ENCODE results near the gene MAP3K10.

MAP3K10 gene

DNA sequence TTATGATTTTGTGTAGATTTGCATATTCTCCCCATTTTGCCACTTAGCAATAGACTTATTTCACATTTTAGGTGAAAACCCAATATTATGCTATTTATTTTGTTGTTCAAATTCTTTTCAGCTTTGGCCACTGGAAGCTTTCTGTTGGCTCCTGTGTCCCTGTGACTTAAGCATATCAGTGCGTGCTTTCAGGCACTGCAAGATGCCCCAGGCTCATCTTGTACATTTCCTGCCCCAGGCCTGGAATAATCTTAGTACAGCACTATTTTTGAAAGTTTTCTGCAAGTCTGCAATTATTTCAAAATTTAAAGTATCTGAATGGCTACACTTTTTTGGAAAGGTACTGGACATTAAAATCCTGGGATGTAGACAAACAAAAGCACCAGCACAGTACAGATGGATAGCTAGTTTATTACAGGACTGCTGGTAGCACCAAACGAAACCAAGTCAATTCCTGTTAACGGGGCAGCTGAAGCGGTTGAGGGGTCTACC is 38.7 kb downstream of the MAP3K10 start:
- peaks cover 18% of the 10 kb centered on the region for H3K4me1 Mint-ChIP-seq (ENCODE audit: low read depth)
- intact Hi-C loops (cut with micrococcal nuclease), result no loop called here
- H3K4me3 Mint-ChIP-seq, result no peak overlapping the region
- H3K27ac Mint-ChIP-seq, result no peak overlapping the region
- H3K9me3 Mint-ChIP-seq, result no peaks in the 10 kb centered on the region
- H3K36me3 Mint-ChIP-seq (ENCODE audit: low read depth), result peaks cover 31% of the 10 kb centered on the region
- H3K27me3 Mint-ChIP-seq, result peaks cover 47% of the 10 kb centered on the region

DNA sequence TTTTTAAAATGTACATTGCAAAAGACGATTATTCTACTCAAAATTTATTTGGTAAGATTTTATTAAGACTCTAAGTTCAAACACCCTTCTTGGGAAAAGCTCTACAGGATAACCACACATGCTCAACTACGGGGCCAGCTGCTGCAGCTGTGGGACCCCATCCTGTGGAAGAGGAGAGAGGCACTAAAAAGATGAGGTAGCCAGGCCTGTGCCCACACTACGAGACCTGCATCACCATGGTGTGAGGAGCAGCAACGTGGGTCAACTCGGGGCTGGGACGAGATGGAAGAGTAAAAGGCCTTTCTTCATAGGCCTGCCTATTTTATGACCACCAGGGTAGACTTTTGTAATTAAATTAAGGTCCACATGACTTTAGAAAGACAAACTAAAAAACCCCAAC is 39.8 kb downstream of the MAP3K10 start:
- Mint-ChIP-seq H3K36me3 (ENCODE audit: low read depth) (peaks cover 42% of the 10 kb centered on the region), H3K9me3 (no peaks in the 10 kb centered on the region), H3K27me3 (peaks cover 36% of the 10 kb centered on the region), H3K27ac (no peak overlapping the region), H3K4me3 (no peak overlapping the region), H3K4me1 (ENCODE audit: low read depth) (peaks cover 12% of the 10 kb centered on the region)
- intact Hi-C loops (cut with micrococcal nuclease), result no loop called here

DNA sequence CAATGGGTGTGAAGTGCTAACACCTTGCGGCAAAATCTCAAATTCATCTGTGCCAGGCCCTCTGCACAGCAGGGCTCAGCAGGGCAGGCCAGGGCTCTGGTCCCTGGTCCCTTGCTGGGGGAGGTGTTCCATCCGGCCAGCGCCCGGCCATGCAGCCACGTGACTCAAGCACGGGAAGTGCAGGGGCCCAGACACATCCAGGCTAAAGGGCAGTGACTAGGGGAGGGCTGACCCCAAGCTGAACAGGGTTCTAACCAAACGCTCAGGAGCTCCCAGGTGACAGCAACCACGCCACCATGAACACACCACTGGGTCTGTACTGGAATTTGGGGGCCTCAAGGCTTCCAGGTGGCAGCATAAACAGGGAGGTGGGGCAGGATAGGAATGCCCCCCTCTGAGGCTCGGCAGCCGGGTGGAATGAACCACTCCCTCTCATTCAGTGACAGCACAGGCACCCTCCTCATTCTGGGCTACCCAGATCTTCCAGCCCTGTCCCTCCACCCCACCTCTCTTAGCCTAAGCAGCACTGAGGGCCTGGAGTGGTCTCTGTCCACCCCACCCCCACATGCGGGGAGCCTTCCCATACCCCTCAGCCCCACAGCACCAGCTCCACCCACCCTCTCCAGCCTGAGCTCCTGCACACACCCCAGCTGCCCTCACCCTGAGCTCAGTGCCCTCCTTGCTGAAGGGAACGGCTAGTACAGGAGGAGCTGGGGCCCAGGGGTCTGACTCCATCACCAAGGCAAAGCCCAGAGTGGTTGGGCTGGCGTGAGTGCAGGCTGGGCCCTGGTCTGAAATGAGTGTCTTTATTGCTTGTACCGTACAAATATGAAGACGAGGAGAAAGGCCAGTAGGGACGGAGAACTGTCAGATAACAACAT is 40.6 kb downstream of the MAP3K10 start:
- Mint-ChIP-seq H3K9me3 (no peaks in the 10 kb centered on the region), H3K27me3 (peaks cover 29% of the 10 kb centered on the region), H3K27ac (no peak overlapping the region), H3K4me3 (no peak overlapping the region), H3K4me1 (ENCODE audit: low read depth) (peaks cover 7% of the 10 kb centered on the region), H3K36me3 (ENCODE audit: low read depth) (peaks cover 50% of the 10 kb centered on the region)
- intact Hi-C loops (cut with micrococcal nuclease), result no loop called here

DNA sequence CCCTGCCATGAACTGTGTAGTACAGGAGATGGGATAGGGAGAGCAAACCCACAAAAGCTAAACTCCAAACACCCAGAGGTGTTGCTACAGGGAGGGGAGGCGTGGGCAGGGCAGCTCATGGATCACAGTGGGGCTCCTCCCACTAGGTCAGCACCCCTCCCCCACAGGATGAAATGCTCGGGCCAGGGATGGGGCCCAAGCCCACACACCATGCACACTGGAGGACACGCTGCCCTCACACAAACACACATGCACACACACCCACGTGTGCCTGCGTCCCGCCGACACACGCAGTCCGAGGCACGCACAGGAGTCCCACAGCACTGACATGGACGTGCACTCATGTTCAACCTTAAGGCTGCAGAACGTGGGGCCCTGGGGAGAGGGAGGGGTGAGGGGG is 41.3 kb downstream of the MAP3K10 start:
- Mint-ChIP-seq H3K27ac (no peak overlapping the region), H3K9me3 (no peaks in the 10 kb centered on the region), H3K4me3 (no peak overlapping the region), H3K36me3 (ENCODE audit: low read depth) (peaks cover 57% of the 10 kb centered on the region), H3K4me1 (ENCODE audit: low read depth) (peaks cover 5% of the 10 kb centered on the region), H3K27me3 (peaks cover 22% of the 10 kb centered on the region)
- intact Hi-C loops (cut with micrococcal nuclease), result no loop called here

DNA sequence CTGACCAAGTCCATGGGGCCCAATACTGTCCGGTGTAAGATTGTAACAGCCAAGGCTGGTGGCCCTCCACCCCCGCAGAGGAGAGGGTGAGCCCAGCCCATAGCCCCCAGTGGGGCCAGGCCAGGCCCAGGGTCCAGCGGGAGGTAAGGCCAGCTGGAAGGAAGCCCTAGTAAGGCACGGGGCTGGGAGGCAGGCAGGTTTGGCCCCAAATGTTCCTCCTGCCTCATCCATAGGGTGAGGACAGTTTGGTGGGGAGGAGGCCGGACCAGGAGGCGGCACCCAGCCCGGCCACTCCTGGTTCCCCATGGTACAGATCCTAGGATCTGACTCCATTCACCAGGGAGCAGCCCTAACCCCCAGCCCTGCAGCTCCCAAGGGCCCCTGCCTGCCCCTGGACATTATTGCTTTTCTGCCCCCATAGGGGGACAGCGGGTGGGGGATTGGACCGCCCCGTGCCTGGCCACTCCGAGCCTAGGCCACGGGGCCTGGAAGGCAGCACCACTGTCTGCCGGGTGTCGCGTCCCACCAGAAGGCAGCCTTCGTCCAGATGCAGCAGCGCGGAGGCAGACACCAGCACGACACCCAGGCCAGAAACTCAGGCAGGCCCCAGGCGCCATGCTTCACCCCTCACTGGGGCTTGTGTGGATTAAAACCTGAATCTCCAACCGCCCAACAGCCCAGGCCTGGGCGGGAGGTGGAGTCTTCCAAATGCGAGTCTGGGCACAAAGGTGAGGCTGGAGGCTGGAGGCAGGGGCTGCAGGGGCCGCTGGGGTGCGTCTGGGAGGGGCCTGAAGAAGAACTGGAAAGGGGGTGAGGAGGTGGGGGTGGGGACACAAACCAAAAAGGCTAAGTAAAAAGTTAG is 42.0 kb downstream of the MAP3K10 start:
- no peak overlapping the region for H3K4me3 Mint-ChIP-seq
- H3K9me3 Mint-ChIP-seq, result no peaks in the 10 kb centered on the region
- intact Hi-C loops (cut with micrococcal nuclease), result no loop called here
- no peak overlapping the region for H3K27ac Mint-ChIP-seq
- peaks cover 15% of the 10 kb centered on the region for H3K27me3 Mint-ChIP-seq
- H3K36me3 Mint-ChIP-seq (ENCODE audit: low read depth), result peaks cover 64% of the 10 kb centered on the region
- H3K4me1 Mint-ChIP-seq (ENCODE audit: low read depth), result peaks cover 5% of the 10 kb centered on the region

DNA sequence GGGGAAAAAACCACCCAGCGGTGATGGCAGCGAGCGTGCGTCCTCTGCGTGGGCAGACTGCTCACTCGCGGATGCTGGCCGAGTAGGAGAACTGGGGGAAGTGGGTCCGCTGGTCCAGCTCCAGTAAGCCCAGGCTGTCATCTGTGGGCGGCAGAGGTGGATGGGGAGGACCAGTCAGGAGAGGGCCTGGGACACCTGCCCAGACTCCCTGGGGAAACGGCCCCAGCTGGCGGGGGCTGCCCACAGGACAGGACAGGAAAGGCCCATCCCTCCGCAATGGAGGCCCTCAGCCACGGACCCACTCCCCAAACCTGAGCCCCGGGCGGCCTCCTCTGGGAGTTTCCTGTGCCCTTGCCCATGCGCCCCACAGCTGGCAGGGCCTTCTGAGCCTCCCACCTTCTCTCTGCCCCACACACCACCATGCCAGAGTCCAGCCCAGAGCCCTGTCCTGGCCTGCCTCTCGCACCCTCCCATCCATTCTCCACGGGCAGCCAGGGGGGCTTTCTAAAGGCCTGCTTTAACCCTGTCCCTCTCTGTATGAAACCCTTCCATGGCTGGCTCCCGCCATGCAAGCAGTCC is 42.7 kb downstream of the MAP3K10 start:
- H3K27ac Mint-ChIP-seq, result no peak overlapping the region
- peaks cover 71% of the 10 kb centered on the region for H3K36me3 Mint-ChIP-seq (ENCODE audit: low read depth)
- intact Hi-C loops (cut with micrococcal nuclease), result no loop called here
- no peak overlapping the region for H3K4me3 Mint-ChIP-seq
- peaks cover 5% of the 10 kb centered on the region for H3K4me1 Mint-ChIP-seq (ENCODE audit: low read depth)
- peaks cover 10% of the 10 kb centered on the region for H3K27me3 Mint-ChIP-seq
- no peaks in the 10 kb centered on the region for H3K9me3 Mint-ChIP-seq

DNA sequence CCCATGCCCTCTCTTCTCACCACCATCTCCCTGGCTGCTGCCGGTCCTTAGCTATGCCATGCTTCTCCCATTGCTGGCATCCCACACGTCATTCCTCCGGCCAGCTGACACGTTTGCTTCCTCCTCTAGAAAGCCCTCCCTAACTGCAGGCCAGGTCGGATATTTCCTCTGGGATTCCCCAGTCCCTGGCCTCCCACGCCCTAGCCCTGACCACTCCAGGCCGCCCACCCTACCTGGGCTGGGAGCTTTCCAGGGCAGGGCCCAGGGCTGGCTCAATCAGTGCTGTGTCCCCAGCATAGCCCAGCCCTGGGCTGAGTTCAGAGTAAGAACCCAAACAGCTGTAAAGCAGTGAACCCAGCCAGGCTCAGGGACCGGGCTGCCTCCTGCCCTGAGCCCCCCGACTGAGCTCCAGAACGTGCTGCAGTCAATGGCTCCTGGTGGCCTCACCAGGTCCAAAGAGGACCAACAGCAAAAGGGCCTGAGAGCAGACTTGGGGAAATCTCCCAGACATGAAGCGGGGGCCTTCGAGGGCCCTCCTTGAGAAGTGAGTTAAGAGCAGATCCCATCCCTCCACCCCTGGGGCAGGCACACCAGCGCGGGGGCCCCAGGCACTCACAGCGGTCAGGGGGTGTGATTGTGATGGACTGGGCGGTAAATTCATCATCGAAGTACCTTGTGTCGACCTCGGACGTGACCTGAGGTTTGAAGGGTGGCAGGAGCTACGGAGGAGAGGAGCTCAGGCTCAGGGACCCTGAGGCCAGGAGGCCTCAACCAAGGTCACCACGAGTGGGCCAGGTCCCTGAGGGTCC is 43.4 kb downstream of the MAP3K10 start:
- Mint-ChIP-seq H3K4me3 (no peak overlapping the region), H3K9me3 (no peaks in the 10 kb centered on the region), H3K27me3 (peaks cover 7% of the 10 kb centered on the region), H3K27ac (no peak overlapping the region), H3K4me1 (ENCODE audit: low read depth) (peaks cover 5% of the 10 kb centered on the region), H3K36me3 (ENCODE audit: low read depth) (peaks cover 78% of the 10 kb centered on the region)
- intact Hi-C loops (cut with micrococcal nuclease), result no loop called here

DNA sequence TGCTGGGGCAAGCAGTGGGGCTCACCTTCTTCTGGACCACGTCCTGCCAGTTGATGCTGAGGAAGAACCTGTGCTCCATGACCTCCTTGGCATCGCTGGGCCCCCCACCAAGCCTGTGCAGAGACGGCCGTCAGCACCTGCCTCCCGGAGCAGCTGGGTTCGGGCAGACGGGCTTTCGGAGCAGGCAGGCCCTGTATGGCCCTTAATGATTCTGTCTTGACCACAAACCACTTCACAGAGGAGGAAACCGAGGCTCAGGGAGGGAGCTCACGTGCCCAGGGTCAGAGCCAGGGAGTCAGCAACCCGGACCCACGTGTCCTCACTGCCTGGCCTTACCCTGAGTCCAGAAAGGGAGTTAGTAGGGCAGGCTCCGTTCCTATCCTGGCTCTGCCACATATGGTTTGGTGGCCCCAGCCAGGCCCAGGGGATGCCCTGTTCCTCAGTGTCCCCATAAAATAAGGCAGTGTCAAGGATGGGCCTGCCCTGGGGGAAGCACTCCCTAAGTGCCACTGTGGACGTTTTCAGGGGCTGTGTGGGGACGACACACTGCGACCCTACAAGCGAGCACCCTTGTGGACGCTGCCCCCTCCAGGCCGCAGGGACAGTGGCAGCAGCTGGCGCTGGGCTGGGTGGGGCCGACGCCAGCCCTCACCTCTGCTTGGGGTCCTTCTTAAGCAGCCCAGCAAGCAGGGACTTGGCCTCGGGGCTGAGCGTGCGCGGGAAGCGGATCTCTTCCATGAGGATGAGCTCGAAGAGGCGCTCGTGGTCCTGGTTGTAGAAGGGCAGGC is 44.2 kb downstream of the MAP3K10 start:
- peaks cover 86% of the 10 kb centered on the region for H3K36me3 Mint-ChIP-seq (ENCODE audit: low read depth)
- no peak overlapping the region for H3K27ac Mint-ChIP-seq
- intact Hi-C loops (cut with micrococcal nuclease), result no loop called here
- no peak overlapping the region for H3K4me3 Mint-ChIP-seq
- H3K9me3 Mint-ChIP-seq, result no peaks in the 10 kb centered on the region
- H3K27me3 Mint-ChIP-seq, result peaks cover 5% of the 10 kb centered on the region
- H3K4me1 Mint-ChIP-seq (ENCODE audit: low read depth), result peaks cover 5% of the 10 kb centered on the region

DNA sequence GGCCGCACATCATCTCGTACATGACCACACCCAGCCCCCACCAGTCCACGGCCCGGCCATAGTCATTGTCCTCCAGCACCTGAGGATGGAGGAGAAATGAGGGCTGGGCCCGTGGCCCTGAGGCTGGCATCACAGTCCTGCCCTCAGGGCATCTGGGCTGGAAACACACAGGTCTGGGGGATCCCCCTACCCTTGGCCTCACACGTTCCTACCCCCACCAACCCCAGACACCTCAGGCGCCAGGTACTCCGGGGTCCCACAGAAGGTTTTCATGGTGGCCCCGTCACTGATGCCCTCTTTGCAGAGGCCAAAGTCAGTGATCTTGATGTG is 44.8 kb downstream of the MAP3K10 start:
- Mint-ChIP-seq H3K4me1 (ENCODE audit: low read depth) (peaks cover 5% of the 10 kb centered on the region), H3K36me3 (ENCODE audit: low read depth) (peaks cover 92% of the 10 kb centered on the region), H3K27me3 (peaks cover 3% of the 10 kb centered on the region), H3K4me3 (no peak overlapping the region), H3K27ac (no peak overlapping the region), H3K9me3 (no peaks in the 10 kb centered on the region)
- intact Hi-C loops (cut with micrococcal nuclease), result no loop called here

DNA sequence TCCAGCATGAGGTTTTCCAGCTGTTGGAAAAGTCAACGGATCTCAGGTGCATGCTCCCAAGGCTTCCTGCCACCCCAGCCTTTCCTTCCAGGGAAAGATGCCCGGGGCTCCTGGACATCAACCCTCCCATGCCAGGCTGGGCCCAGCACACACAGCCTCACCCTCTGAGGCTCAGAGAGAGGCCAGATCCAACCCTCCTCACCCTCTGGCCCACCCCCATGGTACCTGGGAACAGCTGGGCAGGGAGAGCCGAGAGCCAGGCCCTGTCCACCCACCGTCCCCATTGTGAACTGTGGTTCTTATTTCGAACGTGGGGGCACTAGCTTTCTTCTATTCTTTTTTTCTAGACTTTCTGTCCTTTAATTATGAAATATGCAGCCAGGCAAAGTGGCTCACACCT is 45.1 kb downstream of the MAP3K10 start:
- H3K36me3 Mint-ChIP-seq (ENCODE audit: low read depth), result peaks cover 95% of the 10 kb centered on the region
- intact Hi-C loops (cut with micrococcal nuclease), result no loop called here
- H3K27me3 Mint-ChIP-seq, result peaks cover 1% of the 10 kb centered on the region
- H3K27ac Mint-ChIP-seq, result no peak overlapping the region
- H3K4me1 Mint-ChIP-seq (ENCODE audit: low read depth), result peaks cover 5% of the 10 kb centered on the region
- H3K9me3 Mint-ChIP-seq, result no peaks in the 10 kb centered on the region
- no peak overlapping the region for H3K4me3 Mint-ChIP-seq

DNA sequence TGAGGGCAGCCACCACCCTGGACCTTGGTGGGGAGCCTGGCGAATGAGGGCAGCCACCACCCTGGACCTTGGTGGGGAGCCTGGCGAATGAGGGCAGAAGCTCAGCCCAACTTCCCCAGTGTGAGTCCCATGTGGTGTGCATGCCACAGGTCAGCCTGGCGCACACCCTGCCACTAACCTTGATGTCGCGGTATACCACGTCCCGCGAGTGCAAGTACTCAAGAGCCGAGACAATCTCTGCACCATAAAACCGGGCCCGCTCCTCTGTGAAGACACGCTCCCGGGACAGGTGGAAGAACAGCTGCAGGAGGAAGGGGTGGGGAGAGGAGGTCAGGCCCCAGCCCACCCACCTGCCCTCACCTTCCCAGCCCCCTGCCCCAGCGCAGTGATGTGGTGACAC is 46.6 kb downstream of the MAP3K10 start:
- Mint-ChIP-seq H3K36me3 (ENCODE audit: low read depth) (peaks cover 100% of the 10 kb centered on the region), H3K27ac (no peak overlapping the region), H3K4me1 (ENCODE audit: low read depth) (peaks cover 5% of the 10 kb centered on the region), H3K27me3 (no peaks in the 10 kb centered on the region), H3K4me3 (no peak overlapping the region), H3K9me3 (no peaks in the 10 kb centered on the region)
- intact Hi-C loops (cut with micrococcal nuclease), result no loop called here

DNA sequence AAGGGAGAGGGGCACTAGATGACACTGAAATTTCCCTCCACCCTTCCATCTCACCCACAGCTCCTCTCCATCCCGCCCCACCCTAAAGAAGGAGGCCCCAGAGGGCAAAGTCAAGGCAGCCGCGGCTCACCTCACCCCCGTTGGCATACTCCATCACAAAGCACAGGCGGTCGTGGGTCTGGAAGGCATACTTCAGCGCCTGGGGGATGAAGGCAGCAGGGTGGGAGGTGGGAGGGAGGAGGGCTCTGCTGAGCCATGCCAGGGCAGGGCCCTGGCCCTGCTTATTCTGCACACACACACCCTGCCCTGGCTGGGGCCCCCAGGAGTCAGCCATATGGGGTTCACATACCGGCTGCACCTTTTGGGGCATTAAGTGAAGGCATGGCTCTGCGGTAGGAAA is 47.5 kb downstream of the MAP3K10 start:
- Mint-ChIP-seq H3K27ac (no peak overlapping the region), H3K9me3 (no peaks in the 10 kb centered on the region), H3K4me1 (ENCODE audit: low read depth) (peaks cover 5% of the 10 kb centered on the region), H3K27me3 (no peaks in the 10 kb centered on the region), H3K4me3 (no peak overlapping the region), H3K36me3 (ENCODE audit: low read depth) (peaks cover 97% of the 10 kb centered on the region)
- intact Hi-C loops (cut with micrococcal nuclease), result no loop called here
